Pancreas (tissue), 10 donors: ENCODE data around the gene TNS3. TPM values are rescaled to one million over a fixed set of nuclear protein-coding genes. Genes with fewer than 3 reads are reported as not detected.

Source experiments
- ATAC-seq, 4 donors: fragments of 200-7000 bp; cut with Tn5 transposase; one replicate each; pipeline versions ENCODE4 v1.8.0 to v1.9.1; 2020; ENCODE audit warnings: mild to moderate bottlenecking in 4 of 4, moderate library complexity in 4 of 4
- DNase-seq, 6 donors: peaks; one replicate each; pipeline ENCODE4 v3.0.0-alpha.2; 2020
- FAIRE-seq: peaks from 2 replicates; lab custom pipeline; 2012; peaks lifted over from hg19 to GRCh38; lab: Jason Lieb, UNC
- H3K27ac ChIP-seq, 4 donors: fragments of 200-600 bp; sonication (generic); 1 replicate in 3 of 4; 2 replicates in 1 of 4; pipeline versions ENCODE4 v1.5.0 to v1.8.0; 2020
- H3K27me3 ChIP-seq, 4 donors: fragments of 200-600 bp; one replicate each; pipeline ENCODE4 v1.8.0; 2021
- H3K36me3 ChIP-seq, 3 donors: fragments of 200-600 bp; sonication (generic) in 1 of 3; one replicate each; pipeline versions ENCODE4 v1.5.0 to v1.8.0; 2020 to 2021
- H3K4me1 ChIP-seq, 3 donors: fragments of 200-600 bp; one replicate each; pipeline ENCODE4 v1.8.0; 2021
- H3K4me3 ChIP-seq, 4 donors: fragments of 200-600 bp; sonication (generic) in 2 of 4; one replicate each; pipeline versions ENCODE4 v1.5.0 to v1.8.0; 2020 to 2021
- H3K9me3 ChIP-seq, 4 donors: fragments of 200-600 bp; one replicate each; pipeline ENCODE4 v1.8.0; 2021
- CTCF ChIP-seq, 4 donors: fragments of 200-600 bp; sonication (generic) in 3 of 4; IDR thresholded peaks; one replicate each; pipeline versions ENCODE4 v1.5.0 to v1.8.0; 2021; ENCODE audit warnings: antibody characterized with exemption in 4 of 4
- WGBS, 2 donors: extraction: QIAGEN DNeasy Blood & Tissue Kit; methylation state at CpG; one replicate each; pipeline ENCODE4 v1.1.7; 2013; 5-methylcytosine and 5-hydroxymethylcytosine counted together
- intact Hi-C, 3 donors: fragments of 100-400 bp; cut with DNase I; formaldehyde crosslinking; loops; one replicate each; pipeline versions ENCODE4 v1.11.1 to v1.14.2; 2022
- polyA plus RNA-seq, 2 donors: library from polyadenylated mRNA; stranded (reverse); fragments of 200-250 nt; gene quantifications; one replicate each; pipeline ENCODE4 v1.2.3, GENCODE V29; 2013
- total RNA-seq, 6 donors: library from RNA; stranded (reverse); fragmentation: NEBNext Ultra II Directional in 4 of 6; extraction: Animal tissue kit (Norgen Biotek cat#: 25700) in 4 of 6; gene quantifications; one replicate each; pipeline versions ENCODE4 v1.2.1 to v1.2.4, GENCODE V29; 2021 to 2023
- donor health status: healthy with polysubstance abuse.
- donor health status: DM: no; HTN: no; CAD: no; lungs with moderate emphysema.
- donor health status: DM: no; HTN: no; CAD: no.
- donor health status: control.
- donor health status: control.
- donor health status: Bipolar disorder and iron deficiency.
- donor health status: DM: yes; HTN: yes; CAD: no.
- donor health status: DM: no; HTN: no; CAD: no.
- donor health status: DM: no; HTN: no; CAD: no.
- donor health status: DM: yes; HTN: yes; CAD: no.

TNS3 gene
- total and polyA plus RNA-seq, 8 donors: 28.0 to 125 (median 91.2) TPM

GRCh38 chr7:47292832-47293309 lies 289.0 kb downstream of the TNS3 start:
- Histone ChIP-seq H3K27ac (no peak overlapping the region), H3K4me3 (no peak overlapping the region), H3K4me1 (peaks cover 0 to 17% (median 0%) of the 10 kb centered on the region in 3 donors), H3K36me3 (peaks cover 6 to 83% (median 10%) of the 10 kb centered on the region in 3 donors), H3K27me3 (no peaks in the 10 kb centered on the region), H3K9me3 (no peaks in the 10 kb centered on the region)
- ATAC-seq (peak in 3 of 4 donors; percentile 33 to 75 (median 73)), DNase-seq (no peak), FAIRE-seq (no peak)
- WGBS, 2 donors: 17 to 21% methylated on average over 4 of the region's 4 CpGs
- TF ChIP-seq CTCF (IDR thresholded peaks at IDR 0.05): no peak
- intact Hi-C loops: no loop called here

GRCh38 chr7:47291461-47292081 lies 290.3 kb downstream of the TNS3 start:
- DNase-seq (no peak), ATAC-seq (peak in 2 of 4 donors; percentile 30 to 40), FAIRE-seq (no peak)
- Histone ChIP-seq H3K4me3 (no peak overlapping the region), H3K36me3 (peaks cover 6 to 82% (median 10%) of the 10 kb centered on the region in 3 donors), H3K9me3 (no peaks in the 10 kb centered on the region), H3K27ac (no peak overlapping the region), H3K27me3 (no peaks in the 10 kb centered on the region), H3K4me1 (peaks cover 0 to 17% (median 0%) of the 10 kb centered on the region in 3 donors)
- intact Hi-C loops: no loop called here
- no peak for TF ChIP-seq CTCF (IDR thresholded peaks at IDR 0.05)
- WGBS, 2 donors: 70 to 86% methylated on average over 4 of the region's 4 CpGs

- Histone ChIP-seq H3K27me3 (no peaks in the 10 kb centered on the region), H3K36me3 (peaks cover 6 to 82% (median 10%) of the 10 kb centered on the region in 3 donors), H3K27ac (no peak overlapping the region), H3K4me3 (no peak overlapping the region), H3K9me3 (no peaks in the 10 kb centered on the region), H3K4me1 (peaks cover 0 to 17% (median 0%) of the 10 kb centered on the region in 3 donors)
- DNase-seq (no peak), ATAC-seq (no peak), FAIRE-seq (no peak)
- intact Hi-C loops: no loop called here
- TF ChIP-seq CTCF (IDR thresholded peaks at IDR 0.05): no peak
- WGBS, 2 donors: 88 to 92% methylated on average over 2 of the region's 2 CpGs
Measured at GRCh38 chr7:47290867-47291266, 291.0 kb downstream of the TNS3 start.

DNA sequence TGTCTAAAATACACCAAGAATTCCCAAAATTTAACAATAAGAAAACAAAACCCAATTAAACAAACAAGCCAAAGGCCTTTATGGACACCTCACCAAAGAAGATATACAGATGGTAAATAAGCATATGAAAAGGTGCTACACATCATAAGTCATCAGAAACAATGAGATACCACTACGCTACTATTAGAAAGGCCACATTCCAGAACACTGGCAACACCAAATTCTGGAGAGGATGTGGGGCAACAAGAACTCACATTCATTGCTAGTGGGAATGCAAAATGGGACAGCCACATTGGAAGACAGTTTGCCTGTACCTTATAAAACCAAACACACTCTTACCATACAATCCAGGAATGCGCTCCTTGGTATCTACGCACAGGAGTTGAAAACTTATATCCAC lies 291.4 kb downstream of the TNS3 start:
- DNase-seq (no peak), FAIRE-seq (no peak), ATAC-seq (no peak)
- Histone ChIP-seq H3K9me3 (no peaks in the 10 kb centered on the region), H3K27me3 (no peaks in the 10 kb centered on the region), H3K4me3 (no peak overlapping the region), H3K4me1 (peaks cover 0 to 17% (median 0%) of the 10 kb centered on the region in 3 donors), H3K27ac (no peak overlapping the region), H3K36me3 (peaks cover 6 to 81% (median 10%) of the 10 kb centered on the region in 3 donors)
- intact Hi-C loops: no loop called here
- WGBS, 2 donors: 97 to 99% methylated on average over 3 of the region's 3 CpGs
- TF ChIP-seq CTCF (IDR thresholded peaks at IDR 0.05): no peak

- WGBS, 2 donors: 95 to 96% methylated on average over 6 of the region's 6 CpGs
- intact Hi-C loops: no loop called here
- TF ChIP-seq CTCF (IDR thresholded peaks at IDR 0.05): no peak
- FAIRE-seq (no peak), DNase-seq (no peak), ATAC-seq (no peak)
- Histone ChIP-seq H3K4me1 (peaks cover 0 to 6% (median 0%) of the 10 kb centered on the region in 3 donors), H3K4me3 (no peak overlapping the region), H3K27me3 (no peaks in the 10 kb centered on the region), H3K9me3 (no peaks in the 10 kb centered on the region), H3K27ac (no peak overlapping the region), H3K36me3 (peaks cover 6 to 81% (median 27%) of the 10 kb centered on the region in 3 donors)
Measured at GRCh38 chr7:47288060-47288459, 293.9 kb downstream of the TNS3 start.
